Activated CD4-positive, alpha-beta memory T cell treated with anti-CD3 and anti-CD28 coated beads, Interleukin-2, amount 10 ng/mL, durations not matched to agents 7 days and 5 days (primary cell): Measurements from ENCODE around the gene SHISA9. TPM values are rescaled to one million over a fixed set of nuclear protein-coding genes. Genes with fewer than 3 reads are reported as not detected.
"Not testable (repeated sequence)": the region's sequence is repeated elsewhere in the genome, so short reads cannot be mapped to it uniquely, and the experiment has no call there.

Experiments
- CTCF ChIA-PET: fragments of 350-600 bp; sonication (Branson Sonifier 250); formaldehyde crosslinking; loops from one replicate; lab custom pipeline; 2021; ENCODE audit warnings: antibody characterized with exemption, inconsistent platforms; lab: Charles Lee
- POLR2A ChIA-PET: fragments of 350-600 bp; sonication (Branson Sonifier 250); formaldehyde crosslinking; loops from one replicate; lab custom pipeline; 2021; ENCODE audit warnings: antibody characterized with exemption; lab: Charles Lee
- DNase-seq: peaks from one replicate; pipeline ENCODE4 v3.0.0-alpha.2; 2020
- H3K27ac Mint-ChIP-seq: one replicate; pipeline ENCODE4 v1.8.0; 2021; ENCODE audit warnings: mild to moderate bottlenecking, mixed read lengths
- H3K27me3 Mint-ChIP-seq: one replicate; pipeline ENCODE4 v1.8.0; 2021; ENCODE audit warnings: mixed read lengths
- H3K36me3 Mint-ChIP-seq: one replicate; pipeline ENCODE4 v1.8.0; 2021; ENCODE audit warnings: low read depth, mixed read lengths
- H3K4me1 Mint-ChIP-seq: one replicate; pipeline ENCODE4 v1.8.0; 2021; ENCODE audit warnings: mixed read lengths
- H3K4me3 Mint-ChIP-seq: one replicate; pipeline ENCODE4 v1.8.0; 2021; ENCODE audit warnings: mild to moderate bottlenecking, mixed read lengths
- H3K9me3 Mint-ChIP-seq: one replicate; pipeline ENCODE4 v1.8.0; 2021; ENCODE audit warnings: mixed read lengths
- total RNA-seq, 2 experiments: library from RNA; stranded (reverse); gene quantifications; one replicate each; pipeline ENCODE4 v1.2.3, GENCODE V29; 2021

Gene SHISA9
- total RNA-seq, 2 experiments from 2014 or later: 0.08 TPM; not detected in 1

DNA sequence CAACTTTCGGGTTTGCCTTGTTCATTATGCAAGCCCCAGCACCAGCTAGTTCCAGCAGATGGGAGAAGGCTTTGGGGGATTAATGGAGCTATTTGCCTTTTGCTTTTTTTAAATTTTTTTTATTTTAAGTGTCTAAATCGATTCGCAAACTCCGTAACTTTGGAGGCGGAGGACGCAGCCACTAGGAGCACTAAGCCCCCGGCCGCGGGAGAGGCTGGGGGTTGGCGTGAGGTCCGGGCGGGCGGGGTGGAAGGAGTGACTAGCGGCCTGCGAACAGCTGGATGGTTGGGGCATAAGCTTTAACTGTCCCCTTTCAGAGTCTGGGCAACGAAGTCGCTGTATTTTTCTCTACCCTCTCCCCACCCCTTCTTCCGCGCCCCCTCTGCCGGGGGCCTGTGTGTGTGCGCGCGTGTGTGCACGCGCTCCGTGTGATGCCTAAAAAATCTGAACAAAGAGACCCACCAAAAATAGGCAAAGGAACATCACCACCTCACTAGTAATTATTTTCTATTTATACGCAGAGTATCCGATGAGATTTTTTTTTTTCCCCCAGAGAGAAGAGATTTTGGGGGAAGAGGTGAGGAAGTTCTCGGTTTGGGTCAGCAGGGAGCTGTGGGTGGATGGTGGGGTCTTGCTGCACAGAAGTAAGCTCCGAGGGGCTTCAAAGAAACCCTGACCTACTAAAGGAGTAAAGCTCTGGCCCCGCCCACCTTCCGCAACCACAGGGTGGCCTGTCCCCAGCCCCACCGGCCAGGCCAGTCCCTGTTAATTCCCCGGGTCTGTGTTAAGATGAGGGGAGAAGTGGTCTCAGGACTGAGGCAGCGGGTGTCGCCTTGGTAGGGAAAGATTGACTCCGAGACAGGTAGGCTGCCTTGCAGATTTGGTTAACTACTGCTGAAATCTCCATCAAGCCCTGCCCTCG, 2.3 kb downstream of the SHISA9 start:
- POLR2A ChIA-PET: no interaction called here
- no peak overlapping the region for H3K27ac Mint-ChIP-seq
- CTCF ChIA-PET: no interaction called here
- H3K27me3 Mint-ChIP-seq: peaks cover 57% of the 10 kb centered on the region
- no peak overlapping the region for H3K4me3 Mint-ChIP-seq
- H3K9me3 Mint-ChIP-seq: no peaks in the 10 kb centered on the region
- no peak for DNase-seq
- H3K4me1 Mint-ChIP-seq: peaks cover 7% of the 10 kb centered on the region
- H3K36me3 Mint-ChIP-seq: no peaks in the 10 kb centered on the region

DNA sequence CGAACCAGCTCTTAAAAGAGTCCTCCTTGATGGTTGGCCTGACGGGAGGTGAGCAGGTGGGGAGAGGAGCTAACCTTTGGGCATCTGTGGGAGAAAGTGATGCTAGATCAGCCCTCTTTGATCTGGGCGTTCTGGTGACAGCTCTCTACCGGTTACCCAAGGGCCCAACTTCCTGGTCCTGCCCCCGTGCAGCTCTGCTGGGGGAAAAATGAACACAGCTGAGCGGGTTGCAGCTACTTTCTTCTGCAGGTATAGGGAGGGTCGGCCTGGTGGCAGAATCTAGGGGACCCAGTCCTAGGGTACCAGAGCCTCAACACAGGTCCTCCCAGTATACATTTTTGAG, 2.9 kb downstream of the SHISA9 start:
- Mint-ChIP-seq H3K27ac (no peak overlapping the region), H3K36me3 (no peaks in the 10 kb centered on the region), H3K27me3 (peaks cover 52% of the 10 kb centered on the region), H3K4me3 (no peak overlapping the region), H3K9me3 (no peaks in the 10 kb centered on the region), H3K4me1 (peaks cover 7% of the 10 kb centered on the region)
- POLR2A ChIA-PET: no interaction called here
- no peak for DNase-seq
- CTCF ChIA-PET: no interaction called here

DNA sequence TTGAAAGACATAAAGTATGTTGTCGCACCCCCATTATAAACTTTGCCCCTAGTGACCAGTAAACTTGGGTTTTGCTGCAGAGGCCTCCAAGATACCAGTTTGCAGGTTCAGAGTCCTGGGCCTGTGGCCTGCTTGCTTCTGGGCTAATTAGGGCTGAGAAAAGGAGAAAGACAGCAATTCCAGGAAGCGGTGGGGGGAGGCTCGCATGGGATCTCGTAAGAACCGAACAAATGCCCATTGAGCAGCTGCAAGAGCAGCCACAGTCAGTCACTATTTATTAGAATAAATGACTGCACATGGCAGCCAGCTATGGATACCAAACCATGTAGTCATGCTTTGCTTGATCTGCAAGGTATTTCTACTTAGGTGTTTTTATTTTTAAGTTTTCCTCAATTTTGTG, 4.9 kb downstream of the SHISA9 start:
- DNase-seq: no peak
- Mint-ChIP-seq H3K9me3 (no peaks in the 10 kb centered on the region), H3K27ac (no peak overlapping the region), H3K4me1 (peaks cover 7% of the 10 kb centered on the region), H3K27me3 (peaks cover 34% of the 10 kb centered on the region), H3K36me3 (no peaks in the 10 kb centered on the region), H3K4me3 (no peak overlapping the region)
- ChIA-PET CTCF (no interaction called here), POLR2A (no interaction called here)

DNA sequence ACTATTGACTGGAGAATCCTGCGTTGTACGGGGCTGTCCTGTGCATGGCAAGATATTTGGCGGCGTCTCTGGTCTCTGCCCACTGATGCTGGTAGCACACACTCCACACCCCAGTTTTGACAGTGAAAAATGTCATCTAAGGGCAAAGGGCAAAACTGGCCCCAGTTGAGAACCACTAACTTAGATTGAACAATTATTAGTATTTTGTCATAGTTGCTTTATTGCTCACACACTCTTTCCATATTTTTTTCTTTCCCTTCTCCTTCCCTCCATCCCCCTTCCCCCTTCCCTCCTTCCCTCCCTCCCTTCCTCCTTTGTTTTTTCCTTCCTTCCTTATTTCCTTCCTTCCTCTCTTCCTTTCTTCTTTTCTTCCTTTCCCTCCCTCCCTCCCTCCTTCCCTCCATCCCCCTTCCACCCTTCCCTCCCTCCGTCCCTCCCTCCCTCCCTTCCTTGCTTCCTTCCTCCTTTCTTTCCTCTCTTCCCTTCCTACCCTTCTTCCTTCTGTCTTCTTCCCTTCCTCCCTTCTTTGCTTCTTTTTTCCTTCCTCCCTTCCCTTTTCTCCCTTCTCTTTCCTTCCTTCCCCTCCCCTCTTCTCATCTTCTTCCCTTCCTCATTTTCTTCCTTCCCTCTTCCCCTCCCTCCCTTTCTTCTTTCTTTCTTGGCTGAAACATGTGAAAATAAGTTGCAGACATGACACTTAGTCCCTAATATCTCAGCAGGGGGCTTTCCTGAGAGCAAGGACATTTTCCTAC, 5.5 kb downstream of the SHISA9 start:
- CTCF ChIA-PET: interaction anchor here (0.6 to 1.1 kb wide), 2 partner anchors 20 to 102 kb away, joined by 3 to 4 read pairs; no protein-coding TSS in a partner anchor
- H3K27me3 Mint-ChIP-seq: peaks cover 34% of the 10 kb centered on the region
- H3K36me3 Mint-ChIP-seq: no peaks in the 10 kb centered on the region
- H3K9me3 Mint-ChIP-seq: no peaks in the 10 kb centered on the region
- no peak overlapping the region for H3K27ac Mint-ChIP-seq
- DNase-seq: no peak
- H3K4me1 Mint-ChIP-seq: peaks cover 7% of the 10 kb centered on the region
- H3K4me3 Mint-ChIP-seq: no peak overlapping the region
- POLR2A ChIA-PET: no interaction called here

DNA sequence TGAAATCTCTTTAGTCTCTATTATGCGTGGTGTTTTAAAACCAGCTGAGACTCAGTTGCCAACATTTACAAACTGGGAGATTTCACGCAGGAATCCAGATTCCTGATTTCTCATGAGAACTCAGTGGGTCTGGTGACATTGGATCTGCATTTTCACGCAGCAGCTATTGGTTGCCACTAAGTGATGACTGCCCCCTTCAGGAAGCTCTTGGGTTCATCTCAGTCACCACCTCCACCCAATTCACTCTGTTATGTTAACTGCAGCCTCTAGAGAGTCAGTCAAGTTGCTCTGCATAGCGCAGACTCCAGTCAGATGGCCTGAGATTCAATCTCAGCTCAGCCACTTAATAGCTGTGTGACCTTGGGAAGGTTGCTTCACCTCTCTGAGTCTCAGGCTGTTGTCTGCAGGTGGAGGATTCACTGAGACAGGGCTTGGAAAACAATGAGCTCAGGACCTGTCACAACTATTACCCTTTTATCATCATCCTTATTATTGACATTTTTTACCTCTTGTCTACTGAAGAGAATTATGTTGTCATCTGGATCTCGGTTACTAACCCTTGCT, 6.4 kb downstream of the SHISA9 start:
- no peak for DNase-seq

DNA sequence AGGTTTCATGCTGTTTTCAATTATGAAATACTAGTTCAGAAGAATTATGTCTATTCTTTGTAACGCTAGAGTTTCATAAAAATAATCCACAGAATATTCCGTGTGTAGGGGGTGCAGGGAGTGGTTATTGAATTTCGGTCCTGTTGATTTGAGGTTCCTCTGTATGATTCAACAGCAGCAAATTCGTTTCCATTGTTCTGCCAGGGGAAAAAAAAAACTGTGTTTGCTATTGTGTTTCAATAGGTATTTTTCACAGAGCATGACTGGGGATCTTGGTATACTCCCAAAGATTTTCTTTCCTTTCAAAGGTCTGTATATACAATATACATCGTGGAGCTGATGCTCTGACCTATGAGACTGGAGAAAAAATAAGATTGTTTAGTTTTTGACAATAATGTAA, 15.8 kb downstream of the SHISA9 start:
- DNase-seq: no peak
- Mint-ChIP-seq H3K27ac (no peak overlapping the region), H3K36me3 (no peaks in the 10 kb centered on the region), H3K4me3 (no peak overlapping the region), H3K9me3 (no peaks in the 10 kb centered on the region), H3K4me1 (no peaks in the 10 kb centered on the region), H3K27me3 (peaks cover 2% of the 10 kb centered on the region)
- ChIA-PET CTCF (interaction anchor here (0.6 kb wide), 1 partner anchor 100 kb away, joined by 3 read pairs; no protein-coding TSS in a partner anchor), POLR2A (no interaction called here)

More for the DNA sequence above, 6.4 kb downstream of the SHISA9 start:
- no peaks in the 10 kb centered on the region for H3K36me3 Mint-ChIP-seq
- no peaks in the 10 kb centered on the region for H3K9me3 Mint-ChIP-seq
- H3K27me3 Mint-ChIP-seq: peaks cover 28% of the 10 kb centered on the region
- no peak overlapping the region for H3K4me3 Mint-ChIP-seq
- peaks cover 1% of the 10 kb centered on the region for H3K4me1 Mint-ChIP-seq
- no peak overlapping the region for H3K27ac Mint-ChIP-seq
- POLR2A ChIA-PET: no interaction called here
- CTCF ChIA-PET: interaction anchor here (0.6 to 1.1 kb wide), 2 partner anchors 21 to 101 kb away, joined by 3 to 4 read pairs; no protein-coding TSS in a partner anchor

DNA sequence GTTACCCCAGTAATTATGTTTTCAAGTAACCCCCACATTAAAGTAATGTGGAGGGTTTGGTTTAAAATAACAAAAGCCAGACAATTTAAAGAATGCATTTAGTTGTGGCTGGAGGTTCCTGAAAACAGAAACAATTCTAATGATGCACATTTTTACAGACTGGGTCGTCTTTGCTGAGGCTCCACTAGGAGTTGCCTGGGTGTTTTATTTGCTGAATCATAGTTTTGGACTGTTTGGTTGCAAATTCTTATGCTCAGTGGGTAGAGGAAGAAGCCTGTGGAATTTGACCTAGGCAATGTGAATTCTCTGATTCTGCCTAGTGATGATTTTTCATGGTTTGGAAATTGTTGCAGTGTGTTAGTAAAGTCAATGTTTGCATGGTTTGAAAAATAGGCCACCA, 16.3 kb downstream of the SHISA9 start:
- H3K36me3 Mint-ChIP-seq: no peaks in the 10 kb centered on the region
- no peaks in the 10 kb centered on the region for H3K4me1 Mint-ChIP-seq
- ChIA-PET CTCF (interaction anchor here (0.6 kb wide), 1 partner anchor 101 kb away, joined by 3 read pairs; no protein-coding TSS in a partner anchor), POLR2A (no interaction called here)
- DNase-seq: no peak
- H3K27ac Mint-ChIP-seq: no peak overlapping the region
- H3K27me3 Mint-ChIP-seq: peaks cover 2% of the 10 kb centered on the region
- H3K9me3 Mint-ChIP-seq: no peaks in the 10 kb centered on the region
- no peak overlapping the region for H3K4me3 Mint-ChIP-seq

DNA sequence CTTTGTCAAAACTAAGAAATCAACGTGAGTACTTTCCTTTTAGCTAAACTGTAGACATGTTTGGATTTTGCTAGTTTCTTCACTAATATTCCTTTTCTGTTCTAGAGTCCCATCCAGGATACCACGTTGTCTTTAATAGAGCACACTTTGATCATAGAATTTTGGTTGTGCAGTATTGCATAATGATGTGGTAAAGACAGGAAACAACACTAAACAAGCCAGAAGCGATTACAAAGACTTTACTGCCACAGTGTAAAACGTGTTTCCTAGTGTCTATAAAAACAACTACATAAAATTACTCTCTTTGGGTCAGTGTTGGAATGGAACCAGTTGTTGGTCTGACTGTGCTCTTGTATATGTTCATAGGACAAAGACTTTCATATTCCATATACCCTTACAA, 19.3 kb downstream of the SHISA9 start:
- Mint-ChIP-seq H3K36me3 (no peaks in the 10 kb centered on the region), H3K9me3 (no peaks in the 10 kb centered on the region), H3K27me3 (peaks cover 7% of the 10 kb centered on the region), H3K4me1 (no peaks in the 10 kb centered on the region), H3K27ac (no peak overlapping the region), H3K4me3 (no peak overlapping the region)
- ChIA-PET CTCF (no interaction called here), POLR2A (no interaction called here)
- DNase-seq: no peak

DNA sequence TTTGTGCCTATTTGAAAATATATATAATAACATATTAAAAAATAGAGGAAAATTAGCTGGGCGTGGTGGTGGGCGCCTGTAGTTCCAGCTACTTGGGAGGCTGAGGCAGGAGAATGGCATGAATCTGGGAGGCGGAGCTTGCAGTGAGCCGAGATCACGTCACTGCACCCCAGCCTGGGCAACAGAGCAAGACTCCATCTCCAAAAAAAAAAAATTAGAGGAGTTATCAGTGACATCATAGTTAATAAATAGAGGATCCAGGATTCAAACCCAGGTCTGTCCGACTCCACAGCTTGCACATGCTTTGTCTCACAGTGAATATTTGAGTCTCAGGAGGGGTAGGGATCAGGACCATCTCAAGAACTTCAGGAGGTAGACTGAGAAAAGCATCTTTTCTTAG, 22.2 kb downstream of the SHISA9 start:
- H3K27me3 Mint-ChIP-seq, H3K36me3 Mint-ChIP-seq, H3K4me3 Mint-ChIP-seq, H3K4me1 Mint-ChIP-seq, POLR2A ChIA-PET, H3K27ac Mint-ChIP-seq, DNase-seq, CTCF ChIA-PET, H3K9me3 Mint-ChIP-seq: not testable (repeated sequence)

DNA sequence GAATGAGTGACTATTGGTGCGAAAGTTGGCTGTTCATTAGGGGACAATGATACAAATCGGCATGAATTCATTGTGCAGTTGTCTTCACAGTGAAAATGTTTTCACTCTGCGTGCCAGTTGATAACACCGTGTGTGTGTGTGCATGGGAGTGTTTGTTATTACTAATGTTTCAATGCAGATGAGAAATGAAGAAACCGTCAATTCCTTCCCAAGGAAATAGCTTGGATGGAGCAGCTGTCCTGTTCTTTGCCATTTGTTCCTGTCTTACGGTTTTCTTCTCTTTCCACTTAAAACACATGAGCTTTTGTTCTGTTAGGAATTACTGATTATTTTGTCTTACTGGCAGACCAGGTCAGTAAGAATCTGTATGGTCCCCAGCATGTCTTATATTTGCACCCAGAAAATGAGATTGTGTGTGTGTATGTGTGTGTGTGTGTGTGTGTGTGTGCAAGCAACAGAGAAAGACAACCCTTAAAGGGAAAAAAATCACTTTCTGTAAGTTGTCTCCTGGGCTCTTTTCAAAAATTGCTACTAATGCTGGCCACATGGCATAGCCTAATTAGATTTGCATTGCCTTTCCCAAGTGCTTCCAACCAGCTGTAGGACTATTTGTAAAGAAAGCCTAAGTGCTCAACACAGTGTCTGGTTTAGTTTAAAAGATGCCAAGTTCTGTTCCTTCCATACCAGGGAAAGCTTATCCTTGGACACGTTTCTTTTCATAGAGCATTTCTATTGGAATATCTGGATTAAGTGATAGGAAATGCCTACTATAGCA, 23.8 kb downstream of the SHISA9 start:
- no peaks in the 10 kb centered on the region for H3K9me3 Mint-ChIP-seq
- H3K27ac Mint-ChIP-seq: no peak overlapping the region
- no peak overlapping the region for H3K4me3 Mint-ChIP-seq
- POLR2A ChIA-PET: no interaction called here
- CTCF ChIA-PET: interaction anchor here (0.7 kb wide), 1 partner anchor 79 kb away, joined by 3 read pairs; no protein-coding TSS in a partner anchor
- H3K36me3 Mint-ChIP-seq: no peaks in the 10 kb centered on the region
- H3K27me3 Mint-ChIP-seq: peaks cover 5% of the 10 kb centered on the region
- DNase-seq: no peak
- H3K4me1 Mint-ChIP-seq: no peaks in the 10 kb centered on the region

DNA sequence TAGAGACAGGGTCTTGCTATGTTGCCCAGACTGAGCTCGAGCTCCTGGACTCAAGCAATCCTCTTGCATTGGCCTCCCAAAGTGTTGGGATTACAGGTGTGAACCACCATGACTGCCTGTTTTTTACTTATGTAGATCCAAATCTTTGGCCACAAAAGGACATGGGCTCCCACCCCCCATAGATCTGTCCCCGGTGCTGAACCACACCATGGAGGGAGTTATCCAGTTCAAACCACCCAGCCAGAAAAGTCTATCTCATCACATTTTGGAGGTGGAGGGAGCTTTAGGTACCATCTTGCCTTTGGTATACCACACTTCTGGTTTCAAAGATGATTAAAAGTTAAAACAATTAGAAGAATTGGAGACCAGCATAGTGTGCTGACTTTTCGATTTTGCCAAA, 26.2 kb downstream of the SHISA9 start:
- H3K4me3 Mint-ChIP-seq: no peak overlapping the region
- CTCF ChIA-PET: no interaction called here
- POLR2A ChIA-PET: no interaction called here
- no peaks in the 10 kb centered on the region for H3K4me1 Mint-ChIP-seq
- no peaks in the 10 kb centered on the region for H3K36me3 Mint-ChIP-seq
- no peaks in the 10 kb centered on the region for H3K9me3 Mint-ChIP-seq
- peaks cover 5% of the 10 kb centered on the region for H3K27me3 Mint-ChIP-seq
- DNase-seq: no peak
- H3K27ac Mint-ChIP-seq: no peak overlapping the region

DNA sequence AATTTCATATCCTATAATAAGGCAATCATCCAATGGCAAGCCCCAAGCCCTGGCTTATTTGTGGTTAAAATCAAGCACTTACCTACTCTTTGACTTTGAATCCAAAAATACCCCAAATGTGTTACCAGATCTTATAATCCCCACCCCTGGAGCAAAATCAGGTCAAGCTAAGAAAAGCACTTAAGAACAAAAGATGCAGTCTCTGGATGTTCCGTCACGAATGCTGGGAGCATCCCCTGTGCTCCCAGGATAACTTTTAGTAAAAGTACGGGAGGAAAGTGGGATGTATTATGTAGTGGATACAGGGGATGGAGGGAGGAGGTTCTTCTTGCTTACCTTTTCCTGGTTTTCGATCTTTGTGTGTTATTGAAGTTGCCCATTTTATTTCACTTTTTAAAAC, 29.5 kb downstream of the SHISA9 start:
- no peak for DNase-seq
- H3K4me3 Mint-ChIP-seq: no peak overlapping the region
- CTCF ChIA-PET: no interaction called here
- H3K27ac Mint-ChIP-seq: no peak overlapping the region
- H3K9me3 Mint-ChIP-seq: no peaks in the 10 kb centered on the region
- H3K4me1 Mint-ChIP-seq: no peaks in the 10 kb centered on the region
- no peaks in the 10 kb centered on the region for H3K27me3 Mint-ChIP-seq
- POLR2A ChIA-PET: no interaction called here
- H3K36me3 Mint-ChIP-seq: no peaks in the 10 kb centered on the region
